DND-41 (cell line): ENCODE data around the gene NXF3.
"Not testable (repeated sequence)": the region's sequence is repeated elsewhere in the genome, so short reads cannot be mapped to it uniquely, and the experiment has no call there.

Source experiments
- ATAC-seq: fragments of 200-7000 bp; cut with Tn5 transposase; 3 replicates; pipeline ENCODE4 v1.9.1; 2021; ENCODE audit warnings: low read depth; ENCODE audit not compliant: insufficient read depth
- DNase-seq: peaks from one replicate; pipeline ENCODE4 v3.0.0-alpha.2; 2020
- H2AFZ ChIP-seq: 2 replicates; pipeline ENCODE4 v1.6.0; 2012; ENCODE audit warnings: low read depth, low read length
- H3K27ac ChIP-seq: 2 replicates; pipeline ENCODE4 v1.5.1; 2012; ENCODE audit warnings: low read length, inconsistent platforms
- H3K27me3 ChIP-seq: fragments of 200-600 bp; sonication (generic); 2 replicates; pipeline ENCODE4 v1.6.0; 2012; ENCODE audit warnings: low read length, mild to moderate bottlenecking, inconsistent platforms; ENCODE audit not compliant: insufficient read depth, poor library complexity
- H3K36me3 ChIP-seq: 2 replicates; pipeline ENCODE4 v1.5.1; 2012; ENCODE audit warnings: low read length, inconsistent platforms; ENCODE audit not compliant: insufficient read depth
- H3K4me1 ChIP-seq: 2 replicates; pipeline ENCODE4 v1.5.1; 2012; ENCODE audit warnings: mild to moderate bottlenecking, low read length; ENCODE audit not compliant: insufficient read depth
- H3K4me2 ChIP-seq: 2 replicates; pipeline ENCODE4 v1.6.0; 2012; ENCODE audit warnings: mild to moderate bottlenecking, moderate library complexity, low read length, inconsistent platforms; ENCODE audit not compliant: insufficient read depth
- H3K4me3 ChIP-seq, 2 experiments: fragments of 200-600 bp in 1 of 2; shearing (Covaris generic) in 1 of 2; 2 replicates each; pipeline ENCODE4 v1.5.1; 2012 to 2016; ENCODE audit warnings: inconsistent platforms in 2 of 2, low read length in 2 of 2, mild to moderate bottlenecking in 2 of 2, low read depth in 1 of 2, moderate library complexity in 1 of 2
- H3K79me2 ChIP-seq: 2 replicates; pipeline ENCODE4 v1.6.0; 2012; ENCODE audit warnings: low read length, inconsistent platforms; ENCODE audit not compliant: insufficient read depth
- H3K9ac ChIP-seq: 2 replicates; pipeline ENCODE4 v1.6.0; 2012; ENCODE audit warnings: low read depth, mild to moderate bottlenecking, inconsistent platforms, low read length, moderate library complexity
- H3K9me3 ChIP-seq: 2 replicates; pipeline ENCODE4 v1.5.1; 2012; ENCODE audit warnings: low read length, moderate library complexity, mild to moderate bottlenecking, inconsistent platforms; ENCODE audit not compliant: insufficient read depth, severe bottlenecking
- H4K20me1 ChIP-seq: 2 replicates; pipeline ENCODE4 v1.6.0; 2012; ENCODE audit warnings: low read length; ENCODE audit not compliant: insufficient read depth
- CTCF ChIP-seq: IDR thresholded peaks from 2 replicates; pipeline ENCODE4 v1.5.1; 2012; ENCODE audit warnings: borderline replicate concordance, low read length, moderate library complexity, mild to moderate bottlenecking; ENCODE audit not compliant: poor library complexity, severe bottlenecking; ENCODE audit errors: extremely low read depth
- EZH2 ChIP-seq: IDR thresholded peaks from 3 replicates; pipeline ENCODE4 v1.6.1; 2012; ENCODE audit warnings: borderline replicate concordance, low read depth, mild to moderate bottlenecking, moderate library complexity, low read length, inconsistent platforms; ENCODE audit not compliant: severe bottlenecking

Gene NXF3

GRCh38 chrX:103109497-103109896 lies 16.6 kb upstream of the NXF3 start:
- H3K9ac ChIP-seq, H3K4me3 ChIP-seq, H3K36me3 ChIP-seq, H2AFZ ChIP-seq, H3K27ac ChIP-seq, ATAC-seq, H3K4me1 ChIP-seq, H4K20me1 ChIP-seq, H3K4me2 ChIP-seq, H3K79me2 ChIP-seq, H3K9me3 ChIP-seq, DNase-seq, H3K27me3 ChIP-seq: not testable (repeated sequence)

- Histone ChIP-seq H3K4me3 (no peak overlapping the region), H3K4me2 (no peak overlapping the region), H3K4me1 (no peaks in the 10 kb centered on the region), H2AFZ (no peak overlapping the region), H3K27ac (no peak overlapping the region), H3K27me3 (no peaks in the 10 kb centered on the region), H3K9ac (no peak overlapping the region), H3K79me2 (no peaks in the 10 kb centered on the region), H3K36me3 (no peaks in the 10 kb centered on the region), H3K9me3 (no peaks in the 10 kb centered on the region), H4K20me1 (no peaks in the 10 kb centered on the region)
- TF ChIP-seq CTCF: no peak
- TF ChIP-seq EZH2: no peak
- ATAC-seq (no peak), DNase-seq (no peak)
Measured at GRCh38 chrX:103107836-103108235, 14.9 kb upstream of the NXF3 start.

GRCh38 chrX:103107227-103107737 lies 14.3 kb upstream of the NXF3 start:
- H3K79me2 ChIP-seq, H3K4me2 ChIP-seq, H3K27ac ChIP-seq, H3K9ac ChIP-seq, H2AFZ ChIP-seq, ATAC-seq, H3K4me1 ChIP-seq, DNase-seq, H3K9me3 ChIP-seq, H3K4me3 ChIP-seq, H3K27me3 ChIP-seq, H4K20me1 ChIP-seq, H3K36me3 ChIP-seq: not testable (repeated sequence)

- H3K9ac ChIP-seq, H3K4me2 ChIP-seq, H2AFZ ChIP-seq, H3K27me3 ChIP-seq, H3K4me3 ChIP-seq, H3K9me3 ChIP-seq, H4K20me1 ChIP-seq, H3K36me3 ChIP-seq, H3K79me2 ChIP-seq, H3K4me1 ChIP-seq, H3K27ac ChIP-seq, DNase-seq, ATAC-seq: not testable (repeated sequence)
Measured at GRCh38 chrX:103104370-103104769, 11.4 kb upstream of the NXF3 start.

- not testable (repeated sequence) for H3K36me3 ChIP-seq, H3K79me2 ChIP-seq, H4K20me1 ChIP-seq, ATAC-seq, H2AFZ ChIP-seq, H3K27ac ChIP-seq, DNase-seq, H3K9me3 ChIP-seq, H3K27me3 ChIP-seq, H3K4me2 ChIP-seq, H3K9ac ChIP-seq, H3K4me3 ChIP-seq, H3K4me1 ChIP-seq
Measured at GRCh38 chrX:103103866-103104265, 10.9 kb upstream of the NXF3 start.
